Endothelial cell of umbilical vein (primary cell): Measurements from ENCODE around the gene CCDC167. TPM values are rescaled to one million over a fixed set of nuclear protein-coding genes. Genes with fewer than 3 reads are reported as not detected.

Experiments
- BruUV-seq: library from RNA; stranded (reverse); fragments of 400-500 nt; replicated peaks from 2 replicates; lab custom pipeline; 2021; lab: Mats Ljungman, UMichigan
- CTCF ChIA-PET: fragments of 300-600, 350-600 bp; sonication (Branson Sonifier 250); formaldehyde crosslinking; loops from one replicate; lab custom pipeline; 2021; ENCODE audit warnings: antibody characterized with exemption, inconsistent platforms; lab: Charles Lee
- POLR2A ChIA-PET: fragments of 300-600, 350-600 bp; sonication (Branson Sonifier 250); formaldehyde crosslinking; loops from one replicate; lab custom pipeline; 2021; ENCODE audit warnings: antibody characterized with exemption, inconsistent platforms; lab: Charles Lee
- DNase-seq: peaks from one replicate; pipeline ENCODE4 v3.0.0-alpha.2; 2011; ENCODE audit warnings: low read depth, low spot score
- FAIRE-seq: peaks from 2 replicates; lab custom pipeline; 2011; peaks lifted over from hg19 to GRCh38; lab: Jason Lieb, UNC
- H2AFZ ChIP-seq: 2 replicates; pipeline ENCODE4 v1.6.0; 2012; ENCODE audit warnings: low read depth, low read length, control low read depth, inconsistent platforms
- H3K27ac ChIP-seq: 2 replicates; pipeline ENCODE4 v1.5.1; 2011; ENCODE audit warnings: low read depth, mild to moderate bottlenecking, control low read depth, low read length, moderate library complexity; ENCODE audit not compliant: insufficient read depth
- H3K27me3 ChIP-seq, 2 experiments: 2 replicates each; pipeline versions ENCODE4 v1.6.0 to v1.6.1; 2011; ENCODE audit warnings: low read length in 2 of 2, mixed read lengths in 1 of 2; ENCODE audit not compliant: control insufficient read depth in 2 of 2, insufficient read depth in 2 of 2
- H3K36me3 ChIP-seq, 2 experiments: 2 replicates in 1 of 2; 3 replicates in 1 of 2; pipeline ENCODE4 v1.5.1; 2011; ENCODE audit warnings: low read length in 2 of 2, mild to moderate bottlenecking in 1 of 2, moderate library complexity in 1 of 2; ENCODE audit not compliant: control insufficient read depth in 2 of 2, insufficient read depth in 2 of 2; ENCODE audit errors: extremely low read depth in 1 of 2
- H3K4me1 ChIP-seq: 3 replicates; pipeline ENCODE4 v1.5.1; 2011; ENCODE audit warnings: mild to moderate bottlenecking, low read length; ENCODE audit not compliant: control insufficient read depth, insufficient read depth; ENCODE audit errors: extremely low read depth
- H3K4me2 ChIP-seq: 2 replicates; pipeline ENCODE4 v1.6.1; 2011; ENCODE audit warnings: low read length, control low read depth, mixed read lengths; ENCODE audit not compliant: insufficient read depth
- H3K4me3 ChIP-seq, 3 experiments: fragments of 200-600 bp in 1 of 3; sonication (generic), shearing (Covaris generic) in 1 of 3; replicated peaks in 1 of 3; 2 replicates each; pipeline ENCODE4 v1.5.1; 2011 to 2016; ENCODE audit warnings: control low read depth in 3 of 3, low read length in 3 of 3, mild to moderate bottlenecking in 2 of 3, inconsistent platforms in 1 of 3, low read depth in 1 of 3, moderate library complexity in 1 of 3; ENCODE audit not compliant: insufficient read depth in 1 of 3
- H3K79me2 ChIP-seq: 2 replicates; pipeline ENCODE4 v1.6.0; 2012; ENCODE audit warnings: low read length, inconsistent platforms; ENCODE audit not compliant: control insufficient read depth, insufficient read depth
- H3K9ac ChIP-seq: replicated peaks from 2 replicates; pipeline ENCODE3; 2011; ENCODE audit warnings: low read length, control low read depth; ENCODE audit not compliant: insufficient read depth; ENCODE audit errors: extremely low read depth
- H3K9me1 ChIP-seq: replicated peaks from 3 replicates; pipeline ENCODE4 v1.6.0; 2011; ENCODE audit warnings: mild to moderate bottlenecking, low read length; ENCODE audit not compliant: control insufficient read depth, insufficient read depth; ENCODE audit errors: extremely low read depth
- H3K9me3 ChIP-seq: replicated peaks from 2 replicates; pipeline ENCODE4 v1.5.1; 2012; ENCODE audit warnings: low read length, inconsistent platforms; ENCODE audit not compliant: control insufficient read depth, insufficient read depth
- H4K20me1 ChIP-seq: replicated peaks from 2 replicates; pipeline ENCODE3; 2011; ENCODE audit warnings: mild to moderate bottlenecking, low read length; ENCODE audit not compliant: control insufficient read depth, insufficient read depth; ENCODE audit errors: extremely low read depth
- CTCF ChIP-seq, 2 donors: IDR thresholded peaks; 1 replicate in 1 of 2; 2 replicates in 1 of 2; pipeline ENCODE4 v1.5.1; 2011; ENCODE audit warnings: low read length in 2 of 2, mild to moderate bottlenecking in 2 of 2, moderate library complexity in 2 of 2, control low read depth in 1 of 2, inconsistent platforms in 1 of 2, low read depth in 1 of 2; ENCODE audit not compliant: insufficient read depth in 1 of 2; ENCODE audit errors: extremely low read depth in 1 of 2
- EZH2 ChIP-seq: IDR thresholded peaks from 2 replicates; pipeline ENCODE4 v1.6.1; 2012; ENCODE audit warnings: borderline replicate concordance, low read depth, mild to moderate bottlenecking, moderate library complexity, low read length, inconsistent platforms; ENCODE audit not compliant: severe bottlenecking
- GATA2 ChIP-seq: IDR thresholded peaks from 2 replicates; pipeline ENCODE4 v1.7.0; 2011; ENCODE audit warnings: low read depth, mild to moderate bottlenecking, moderate library complexity, mixed read lengths, low read length; ENCODE audit not compliant: insufficient read length, insufficient read depth
- JUN ChIP-seq: IDR thresholded peaks from 2 replicates; pipeline ENCODE4 v1.6.1; 2011; ENCODE audit warnings: borderline replicate concordance, low read depth; ENCODE audit not compliant: insufficient read length, insufficient read depth
- MYC ChIP-seq: IDR thresholded peaks from one replicate; pipeline ENCODE4 v1.6.1; 2011; ENCODE audit warnings: mild to moderate bottlenecking, low read depth, low read length
- dilution Hi-C: fragments of 300-500 bp; cut with MboI; formaldehyde crosslinking; loops from one replicate; pipeline ENCODE4 v1.15.0; 2019; ENCODE audit warnings: low sequenced_read_pairs; ENCODE audit not compliant: extremely low pct_ligation_motif_present
- intact Hi-C: fragments of 100-400 bp; cut with micrococcal nuclease; formaldehyde crosslinking; loops from one replicate; pipeline ENCODE4 v1.10.0; 2022
- polyA plus RNA-seq, 4 experiments: library from polyadenylated mRNA; depleted of rRNA in 3 of 4; stranded (reverse) in 3 of 4; unstranded in 1 of 4; fragments of >200 nt; gene quantifications; 2 replicates each; pipeline versions ENCODE4 v1.2.1 to v1.2.3, GENCODE V29; 2011 to 2012; ENCODE audit warnings: missing spikeins in 1 of 4
- total RNA-seq: library from RNA; stranded (reverse); gene quantifications from 2 replicates; pipeline ENCODE4 v1.2.3, GENCODE V29; 2021

Gene CCDC167
- total and polyA plus RNA-seq, 2 donors (not counting 3 experiments of a cell fraction or from before 2014, with no cell fraction given) = 46.6 to 105 TPM

- POLR2A ChIA-PET = interaction anchor here (0.6 kb wide), 1 partner anchor 12 kb away, joined by 4 read pairs; no protein-coding TSS in a partner anchor
Observed at GRCh38 chr6:37503309-37503965, 3.7 kb upstream of the CCDC167 start.

More at GRCh38 chr6:37503309-37503965, 3.7 kb upstream of the CCDC167 start:
- Histone ChIP-seq H3K36me3 (no peaks in the 10 kb centered on the region), H3K9me1 (no peaks in the 10 kb centered on the region), H2AFZ (no peak overlapping the region), H3K79me2 (peaks cover 3% of the 10 kb centered on the region), H3K27me3 (peaks cover 12 to 17% of the 10 kb centered on the region in 2 experiments), H3K9me3 (no peaks in the 10 kb centered on the region), H3K4me2 (no peak overlapping the region), H4K20me1 (no peaks in the 10 kb centered on the region), H3K4me3 (no peak overlapping the region), H3K27ac (no peak overlapping the region), H3K9ac (no peak overlapping the region), H3K4me1 (peaks cover 7% of the 10 kb centered on the region)
- peak; percentile 28 for FAIRE-seq
- TF ChIP-seq GATA2 = no peak
- no peak for TF ChIP-seq EZH2
- TF ChIP-seq JUN = no peak
- no peak for TF ChIP-seq MYC
- TF ChIP-seq CTCF (IDR thresholded peaks at IDR 0.05; ENCODE audit: extremely low read depth in 1 of 2, insufficient read depth in 1 of 2, low read depth in 1 of 2, low read length in 2 of 2) = no peak
- intact Hi-C loops = no loop called here
- dilution Hi-C loops = no loop called here
- DNase-seq = no peak
- BruUV-seq = no TSS peak
- CTCF ChIA-PET = no interaction called here
